HG03139 (cell line): ENCODE data around the gene OGFR.

Experiments
- ATAC-seq: cut with Tn5 transposase; IDR thresholded peaks from one replicate; pipeline ENCODE4 v1.9.1; 2021; ENCODE audit not compliant: unreplicated experiment

The OGFR gene

GRCh38 chr20:62804627-62805154 lies at the start of gene OGFR:
Gene OGFR, plus strand, starts transcription at chr20:62804835. Its CDS starts 25 bp downstream, at chr20:62804860.
- ATAC-seq, result no peak

GRCh38 chr20:62754991-62755356 lies 49.7 kb upstream of the OGFR start:
- ATAC-seq, result no peak

- ATAC-seq, result no peak
These were observed 48.6 kb upstream of the OGFR start for GRCh38 chr20:62755817-62756724.

- no peak for ATAC-seq
These were observed 46.3 kb upstream of the OGFR start for GRCh38 chr20:62758226-62758912.

- no peak for ATAC-seq
These were observed 44.6 kb upstream of the OGFR start for GRCh38 chr20:62759981-62760431.

GRCh38 chr20:62760471-62760855 lies 44.2 kb upstream of the OGFR start:
- ATAC-seq, result no peak

GRCh38 chr20:62760856-62761758 lies 43.5 kb upstream of the OGFR start:
- no peak for ATAC-seq

- ATAC-seq, result no peak
These were observed 42.9 kb upstream of the OGFR start for GRCh38 chr20:62761759-62762131.

- no peak for ATAC-seq
These were observed 42.3 kb upstream of the OGFR start for GRCh38 chr20:62762376-62762775.

GRCh38 chr20:62762801-62763368 lies 41.8 kb upstream of the OGFR start:
- no peak for ATAC-seq

- ATAC-seq, result no peak
These were observed 41.2 kb upstream of the OGFR start for GRCh38 chr20:62763404-62763803.

- no peak for ATAC-seq
These were observed 40.3 kb upstream of the OGFR start for GRCh38 chr20:62764156-62764935.

- ATAC-seq, result no peak
These were observed 39.6 kb upstream of the OGFR start for GRCh38 chr20:62765021-62765420.

GRCh38 chr20:62765432-62766070 lies 39.1 kb upstream of the OGFR start:
- no peak for ATAC-seq

- ATAC-seq, result no peak
These were observed 38.6 kb upstream of the OGFR start for GRCh38 chr20:62766071-62766450.

- ATAC-seq, result no peak
These were observed 37.9 kb upstream of the OGFR start for GRCh38 chr20:62766716-62767115.

- no peak for ATAC-seq
These were observed 36.4 kb upstream of the OGFR start for GRCh38 chr20:62768234-62768546.

- ATAC-seq, result no peak
These were observed 35.9 kb upstream of the OGFR start for GRCh38 chr20:62768551-62769287.
